ENCODE data around the gene MAGI3.

GRCh38 chr1:113396585-113396984, 6.3 kb downstream of the MAGI3 start:
- TF ChIP-seq, protein P1, sequence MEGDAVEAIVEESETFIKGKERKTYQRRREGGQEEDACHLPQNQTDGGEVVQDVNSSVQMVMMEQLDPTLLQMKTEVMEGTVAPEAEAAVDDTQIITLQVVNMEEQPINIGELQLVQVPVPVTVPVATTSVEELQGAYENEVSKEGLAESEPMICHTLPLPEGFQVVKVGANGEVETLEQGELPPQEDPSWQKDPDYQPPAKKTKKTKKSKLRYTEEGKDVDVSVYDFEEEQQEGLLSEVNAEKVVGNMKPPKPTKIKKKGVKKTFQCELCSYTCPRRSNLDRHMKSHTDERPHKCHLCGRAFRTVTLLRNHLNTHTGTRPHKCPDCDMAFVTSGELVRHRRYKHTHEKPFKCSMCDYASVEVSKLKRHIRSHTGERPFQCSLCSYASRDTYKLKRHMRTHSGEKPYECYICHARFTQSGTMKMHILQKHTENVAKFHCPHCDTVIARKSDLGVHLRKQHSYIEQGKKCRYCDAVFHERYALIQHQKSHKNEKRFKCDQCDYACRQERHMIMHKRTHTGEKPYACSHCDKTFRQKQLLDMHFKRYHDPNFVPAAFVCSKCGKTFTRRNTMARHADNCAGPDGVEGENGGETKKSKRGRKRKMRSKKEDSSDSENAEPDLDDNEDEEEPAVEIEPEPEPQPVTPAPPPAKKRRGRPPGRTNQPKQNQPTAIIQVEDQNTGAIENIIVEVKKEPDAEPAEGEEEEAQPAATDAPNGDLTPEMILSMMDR (IDR thresholded peaks at IDR 0.05) = no peak
- TF ChIP-seq POLR2A (IDR thresholded peaks at IDR 0.05) = no peak
